ENCODE results near the gene BCL6B.
A peak's percentile ranks its signal among the peaks of the same experiment; 100 is the strongest.
"Not testable (repeated sequence)": the region's sequence is repeated elsewhere in the genome, so short reads cannot be mapped to it uniquely, and the experiment has no call there.

Gene BCL6B

GRCh38 chr17:7027335-7027734, 4.5 kb downstream of the BCL6B start:
- DNase-seq (ENCODE audit: low read depth in 1 of 2, low spot score in 1 of 2) = no peak

- no peak for DNase-seq (ENCODE audit: low read depth in 1 of 2, low spot score in 1 of 2)
Observed at GRCh38 chr17:7029096-7029495, 6.2 kb downstream of the BCL6B start.

DNA sequence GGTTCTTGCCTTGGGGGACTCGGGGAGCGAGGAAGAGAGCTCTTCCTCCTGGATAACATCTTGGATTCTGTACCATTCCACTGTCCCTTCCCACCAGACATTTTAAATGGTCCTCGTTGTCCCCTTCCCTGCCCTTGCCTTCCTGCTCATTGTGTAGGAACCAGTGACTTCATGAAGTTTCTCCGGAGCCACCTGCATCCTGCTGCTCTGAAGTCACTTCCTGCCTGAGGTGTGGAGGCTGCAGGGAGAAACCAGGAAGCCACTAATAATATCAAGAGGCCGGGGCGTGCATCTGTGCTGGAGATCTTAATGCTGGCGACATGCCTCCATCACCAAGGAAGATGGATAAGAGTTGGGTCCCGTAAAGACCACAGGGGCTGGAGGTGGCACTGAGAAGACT, 6.8 kb downstream of the BCL6B start:
- DNase-seq (ENCODE audit: low read depth in 1 of 2, low spot score in 1 of 2) = no peak

DNA sequence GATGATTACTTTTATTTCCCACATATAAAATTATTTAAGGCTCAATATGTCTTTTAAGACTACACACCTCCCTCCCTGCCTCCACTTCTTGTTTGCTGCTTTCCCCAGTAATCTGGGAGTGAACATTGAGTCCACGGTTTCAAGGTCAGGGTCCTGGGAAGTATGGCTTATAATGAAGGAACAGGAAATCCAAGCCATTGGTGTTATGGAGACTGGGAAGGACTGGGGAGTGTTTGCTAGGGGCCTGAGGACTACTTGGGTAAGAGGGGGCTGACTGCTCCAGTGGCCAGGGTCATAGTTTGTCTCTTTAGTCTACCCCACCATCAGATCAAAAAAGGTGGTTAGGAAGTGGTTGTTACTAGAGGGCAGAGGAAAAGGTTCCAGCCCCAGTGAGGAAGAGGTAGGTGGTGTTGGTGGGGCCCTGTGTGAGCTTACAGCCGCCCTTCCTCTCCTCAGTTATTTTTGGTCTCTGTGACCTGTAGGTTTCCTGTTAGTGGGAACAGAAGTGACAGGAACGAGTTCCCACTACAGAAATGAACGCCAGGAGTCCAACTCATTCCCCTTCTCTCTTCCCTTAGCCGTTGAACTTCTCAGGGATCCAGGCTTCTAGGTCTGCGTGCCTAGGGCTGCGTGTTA, 12.2 kb downstream of the BCL6B start:
- DNase-seq (ENCODE audit: low read depth in 1 of 2, low spot score in 1 of 2) = no peak

GRCh38 chr17:7035591-7036368, 12.9 kb downstream of the BCL6B start, which contains the start of gene SLC16A13:
Gene SLC16A13, plus strand, starts transcription at chr17:7036015. Its CDS starts 368 bp downstream, at chr17:7036383.
- DNase-seq (ENCODE audit: low read depth in 1 of 2, low spot score in 1 of 2) = peak; percentile 93 to 96

DNA sequence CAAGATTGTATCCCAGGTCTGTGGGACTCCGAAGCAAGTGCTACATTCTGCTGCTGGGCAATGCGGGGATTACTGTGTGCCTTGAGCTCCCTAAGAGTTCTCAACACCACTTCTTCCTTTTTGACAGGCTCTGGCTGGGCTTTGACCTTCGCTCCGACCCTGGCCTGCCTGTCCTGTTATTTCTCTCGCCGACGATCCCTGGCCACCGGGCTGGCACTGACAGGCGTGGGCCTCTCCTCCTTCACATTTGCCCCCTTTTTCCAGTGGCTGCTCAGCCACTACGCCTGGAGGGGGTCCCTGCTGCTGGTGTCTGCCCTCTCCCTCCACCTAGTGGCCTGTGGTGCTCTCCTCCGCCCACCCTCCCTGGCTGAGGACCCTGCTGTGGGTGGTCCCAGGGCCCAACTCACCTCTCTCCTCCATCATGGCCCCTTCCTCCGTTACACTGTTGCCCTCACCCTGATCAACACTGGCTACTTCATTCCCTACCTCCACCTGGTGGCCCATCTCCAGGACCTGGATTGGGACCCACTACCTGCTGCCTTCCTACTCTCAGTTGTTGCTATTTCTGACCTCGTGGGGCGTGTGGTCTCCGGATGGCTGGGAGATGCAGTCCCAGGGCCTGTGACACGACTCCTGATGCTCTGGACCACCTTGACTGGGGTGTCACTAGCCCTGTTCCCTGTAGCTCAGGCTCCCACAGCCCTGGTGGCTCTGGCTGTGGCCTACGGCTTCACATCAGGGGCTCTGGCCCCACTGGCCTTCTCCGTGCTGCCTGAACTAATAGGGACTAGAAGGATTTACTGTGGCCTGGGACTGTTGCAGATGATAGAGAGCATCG, 15.4 kb downstream of the BCL6B start:
- DNase-seq (ENCODE audit: low read depth in 1 of 2, low spot score in 1 of 2) = no peak

- no peak for DNase-seq (ENCODE audit: low read depth in 1 of 2, low spot score in 1 of 2)
Observed at GRCh38 chr17:7039832-7040231, 17.0 kb downstream of the BCL6B start.

GRCh38 chr17:7041607-7042500, 19.0 kb downstream of the BCL6B start:
- no peak for DNase-seq (ENCODE audit: low read depth in 1 of 2, low spot score in 1 of 2)

DNA sequence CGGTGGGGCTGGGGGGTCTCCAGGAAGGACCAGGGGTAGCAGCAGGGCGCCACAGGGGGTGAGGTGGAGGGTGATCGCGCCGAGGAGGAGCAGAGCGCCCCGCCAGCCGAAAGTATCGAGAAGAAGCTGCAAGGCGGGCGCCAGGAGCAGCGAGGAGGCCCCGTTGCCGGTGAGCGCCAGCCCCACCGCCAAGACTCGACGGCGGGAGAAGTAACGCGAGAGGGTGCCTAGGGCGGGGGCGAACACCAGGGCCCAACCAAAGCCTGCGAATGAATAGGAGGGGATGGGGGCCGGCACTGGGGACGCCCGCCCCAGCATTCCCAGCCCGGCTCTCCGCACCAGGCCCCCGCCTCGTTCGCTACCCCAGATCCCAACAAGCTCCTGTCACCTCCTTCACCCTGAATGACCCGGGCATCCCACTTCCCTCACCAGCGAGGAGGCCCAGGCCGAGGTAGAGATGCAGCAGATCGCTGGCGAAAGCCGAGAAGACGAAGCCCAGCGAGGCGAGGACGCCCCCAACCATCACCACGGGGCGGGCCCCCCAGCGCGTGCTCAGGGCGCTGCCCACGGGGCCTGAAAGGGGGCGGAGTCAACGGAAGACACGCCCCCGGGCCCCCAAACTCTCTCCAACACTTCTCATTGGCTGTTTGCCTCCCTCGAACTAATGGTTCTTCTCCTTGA, 19.8 kb downstream of the BCL6B start:
- no peak for DNase-seq (ENCODE audit: low read depth in 1 of 2, low spot score in 1 of 2)

GRCh38 chr17:7043182-7043496, 20.3 kb downstream of the BCL6B start:
- DNase-seq (ENCODE audit: low read depth in 1 of 2, low spot score in 1 of 2) = no peak

GRCh38 chr17:7043497-7044198, 20.8 kb downstream of the BCL6B start, which contains the start of gene SLC16A11:
Gene SLC16A11, minus strand, starts transcription at chr17:7044092. Its CDS starts 579 bp downstream, at chr17:7043513.
- no peak for DNase-seq (ENCODE audit: low read depth in 1 of 2, low spot score in 1 of 2)

DNA sequence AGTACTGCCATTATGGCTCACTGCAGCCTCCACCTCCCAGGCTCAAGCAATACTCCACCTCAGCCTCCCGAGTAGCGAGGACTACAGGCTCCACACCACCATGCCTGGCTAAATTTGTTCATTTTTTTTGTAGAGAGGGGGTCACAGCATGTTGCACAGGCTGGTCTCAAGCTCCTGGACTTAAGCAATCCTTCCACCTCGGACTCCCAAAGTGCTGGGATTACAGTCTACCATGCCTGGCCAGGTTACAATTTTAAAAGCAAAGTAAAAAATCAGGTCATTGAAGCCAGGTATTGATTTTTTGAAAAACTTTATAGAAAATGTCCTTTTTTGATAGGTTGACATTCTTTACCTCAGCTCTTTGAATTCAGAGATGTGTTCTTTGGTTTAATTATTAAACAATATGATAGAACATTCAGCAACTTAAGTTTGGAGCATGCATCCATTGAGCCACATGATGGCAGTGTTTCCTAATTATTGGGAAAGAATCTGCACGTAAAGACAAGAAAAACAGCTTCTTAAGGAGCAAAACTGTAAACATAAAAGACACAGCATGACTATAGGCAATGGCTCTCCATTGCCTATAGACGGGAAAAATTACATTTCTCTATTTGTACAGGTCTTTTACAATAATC, 22.8 kb downstream of the BCL6B start:
- no peak for DNase-seq (ENCODE audit: low read depth in 1 of 2, low spot score in 1 of 2)

DNA sequence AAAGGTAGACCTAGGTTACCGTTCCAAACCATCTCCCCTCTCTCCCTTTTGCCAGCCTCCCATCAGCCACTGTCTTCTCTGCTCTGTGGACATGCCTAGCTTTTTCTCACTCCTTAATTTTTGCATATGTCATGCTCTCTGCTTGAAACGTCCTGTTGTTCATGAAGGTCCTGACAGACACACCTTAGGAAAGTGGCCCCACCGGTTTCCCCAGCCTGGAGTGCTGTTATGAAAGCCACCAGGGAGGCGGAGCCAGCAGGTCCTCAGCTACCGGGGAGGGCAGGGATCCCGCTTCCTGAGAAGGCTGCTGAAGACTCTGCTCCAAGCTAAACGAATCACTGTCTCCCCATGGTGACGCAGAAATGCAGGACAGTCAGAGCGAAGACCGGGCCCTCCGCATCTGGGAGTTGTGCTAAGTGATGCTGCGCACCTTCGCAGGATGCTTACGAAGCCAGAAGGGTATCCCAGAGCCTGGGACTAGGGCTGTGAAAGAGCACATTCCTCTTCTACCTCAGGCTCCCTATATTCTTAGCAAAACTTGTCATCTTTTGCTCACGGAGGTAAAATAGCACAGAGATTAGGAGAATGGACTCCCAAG, 23.4 kb downstream of the BCL6B start:
- DNase-seq (ENCODE audit: low read depth in 1 of 2, low spot score in 1 of 2) = no peak

DNA sequence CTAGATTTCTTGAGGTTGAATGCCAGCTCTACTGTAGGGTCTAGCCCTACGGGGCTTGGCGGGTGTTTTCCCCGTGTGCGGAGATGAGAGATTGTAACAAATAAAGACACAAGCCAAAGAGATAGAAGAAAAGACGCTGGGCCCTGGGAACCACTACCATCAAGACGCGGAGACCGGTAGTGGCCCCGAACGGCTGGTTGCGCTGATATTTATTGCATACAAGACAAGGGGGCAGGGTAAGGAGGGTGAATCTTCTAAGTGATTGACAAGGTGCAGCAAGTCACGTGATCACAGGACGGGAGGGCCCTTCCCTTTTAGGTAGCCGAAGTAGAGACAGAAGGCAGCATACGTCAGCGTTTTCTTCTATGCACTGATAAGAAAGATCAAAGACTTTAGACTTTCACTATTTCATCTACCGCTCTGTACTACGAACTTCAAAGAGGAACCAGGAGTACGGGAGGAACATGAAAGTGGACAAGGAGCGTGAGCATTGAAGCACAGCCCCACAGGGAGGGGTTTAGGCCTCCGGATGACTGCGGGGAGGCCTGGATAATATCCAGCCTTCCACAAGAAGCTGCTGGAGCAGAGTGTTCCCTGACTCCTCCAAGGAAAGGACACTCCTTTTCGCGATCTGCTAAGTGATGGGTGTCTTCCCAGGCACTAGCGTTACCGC, 24.0 kb downstream of the BCL6B start:
- peak in 1 of 2 donors; percentile 26 for DNase-seq (ENCODE audit: low read depth in 1 of 2, low spot score in 1 of 2)

DNA sequence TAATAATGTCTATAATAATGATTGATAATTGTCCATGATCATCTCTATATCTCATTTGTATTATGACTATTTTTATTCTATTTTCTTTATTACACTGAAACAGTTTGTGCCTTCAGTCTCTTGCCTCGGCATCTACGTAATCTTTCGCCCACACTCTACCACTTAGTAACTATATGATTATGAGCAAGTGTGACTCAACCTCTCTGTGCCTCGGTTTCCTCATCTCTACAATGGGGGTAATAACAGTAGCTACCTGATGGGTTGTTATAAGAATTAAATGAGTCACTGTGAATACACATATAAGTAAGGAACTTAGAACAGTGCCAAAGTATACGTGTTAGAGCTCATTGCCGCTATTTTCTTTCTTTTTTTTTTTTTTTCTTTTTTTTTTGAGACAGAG, 24.7 kb downstream of the BCL6B start:
- no peak for DNase-seq (ENCODE audit: low read depth in 1 of 2, low spot score in 1 of 2)

GRCh38 chr17:7048968-7049367, 26.1 kb downstream of the BCL6B start:
- no peak for DNase-seq (ENCODE audit: low read depth in 1 of 2, low spot score in 1 of 2)

DNA sequence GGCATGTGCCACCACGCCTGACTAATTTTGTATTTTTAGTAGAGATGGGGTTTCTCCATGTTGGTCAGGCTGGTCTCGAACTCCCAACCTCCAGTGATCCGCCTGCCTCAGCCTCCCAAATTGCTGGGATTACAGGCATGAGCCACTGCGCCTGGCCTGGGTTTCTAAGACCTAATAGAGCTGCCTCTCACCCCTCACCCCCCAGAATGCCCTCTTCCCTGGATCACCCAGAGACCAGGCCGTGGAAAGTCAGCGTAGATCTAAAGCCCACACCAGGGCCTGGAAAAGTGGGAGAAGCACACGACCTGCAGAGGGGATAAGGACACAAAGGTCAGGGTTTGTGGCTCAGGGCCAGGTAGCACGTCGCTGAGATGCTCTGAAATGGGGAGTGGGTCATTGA, 27.7 kb downstream of the BCL6B start:
- not testable (repeated sequence) for DNase-seq (ENCODE audit: low read depth in 1 of 2, low spot score in 1 of 2)

- DNase-seq (ENCODE audit: low read depth in 1 of 2, low spot score in 1 of 2) = no peak
Observed at GRCh38 chr17:7056386-7056785, 33.5 kb downstream of the BCL6B start.
